HG03378 (cell line): ENCODE results near the gene NPY2R.

Source experiments
- ATAC-seq: cut with Tn5 transposase; IDR thresholded peaks from one replicate; pipeline ENCODE4 v1.9.1; 2021; ENCODE audit warnings: mild to moderate bottlenecking, moderate library complexity; ENCODE audit not compliant: unreplicated experiment

The NPY2R gene

GRCh38 chr4:155208258-155209054 lies at the start of gene NPY2R:
TSS of gene NPY2R (plus strand) at chr4:155208636. CDS start at chr4:155213940, 5,304 bp downstream.
- ATAC-seq, result no peak

GRCh38 chr4:155161357-155161756 lies 47.1 kb upstream of the NPY2R start:
- no peak for ATAC-seq

GRCh38 chr4:155164718-155165117 lies 43.7 kb upstream of the NPY2R start:
- ATAC-seq, result no peak

GRCh38 chr4:155170569-155170968 lies 37.9 kb upstream of the NPY2R start:
- no peak for ATAC-seq

GRCh38 chr4:155173371-155173770 lies 35.1 kb upstream of the NPY2R start:
- no peak for ATAC-seq

- no peak for ATAC-seq
These were observed 33.8 kb upstream of the NPY2R start for GRCh38 chr4:155174668-155175067.

- ATAC-seq, result no peak
These were observed 29.2 kb upstream of the NPY2R start for GRCh38 chr4:155179216-155179615.

- no peak for ATAC-seq
These were observed 21.5 kb upstream of the NPY2R start for GRCh38 chr4:155186972-155187371.

GRCh38 chr4:155187989-155188388 lies 20.4 kb upstream of the NPY2R start:
- peak; percentile 59 for ATAC-seq

GRCh38 chr4:155190099-155190498 lies 18.3 kb upstream of the NPY2R start:
- ATAC-seq, result no peak

- no peak for ATAC-seq
These were observed 10.7 kb upstream of the NPY2R start for GRCh38 chr4:155197757-155198156.

- no peak for ATAC-seq
These were observed 740 bp upstream of the NPY2R start for GRCh38 chr4:155207534-155208257.

- ATAC-seq, result no peak
These were observed 11.6 kb downstream of the NPY2R start for GRCh38 chr4:155220025-155220424.

- no peak for ATAC-seq
These were observed 18.7 kb downstream of the NPY2R start for GRCh38 chr4:155227131-155227530.

- ATAC-seq, result no peak
These were observed 20.3 kb downstream of the NPY2R start for GRCh38 chr4:155228713-155229112.

GRCh38 chr4:155232432-155232831 lies 24.0 kb downstream of the NPY2R start:
- ATAC-seq, result no peak

GRCh38 chr4:155234206-155234605 lies 25.8 kb downstream of the NPY2R start:
- ATAC-seq, result no peak

GRCh38 chr4:155237567-155237966 lies 29.1 kb downstream of the NPY2R start:
- ATAC-seq, result no peak

GRCh38 chr4:155241225-155241624 lies 32.8 kb downstream of the NPY2R start:
- no peak for ATAC-seq

GRCh38 chr4:155241664-155242063 lies 33.2 kb downstream of the NPY2R start:
- no peak for ATAC-seq

- no peak for ATAC-seq
These were observed 36.7 kb downstream of the NPY2R start for GRCh38 chr4:155245105-155245504.
